Transverse colon (tissue), 4 donors: ENCODE results near the gene ZNF362. TPM values are rescaled to one million over a fixed set of nuclear protein-coding genes. Genes with fewer than 3 reads are reported as not detected.
A peak's percentile ranks its signal among the peaks of the same experiment; 100 is the strongest.

ENCODE experiments used
- DNase-seq: peaks from one replicate; pipeline ENCODE4 v3.0.0-alpha.2; 2019
- H3K27ac ChIP-seq, 4 donors: fragments of 200-600 bp; sonication (generic); 2 replicates each; pipeline ENCODE4 v1.5.1; 2016 to 2018; ENCODE audit warnings: inconsistent platforms in 4 of 4
- H3K27me3 ChIP-seq: fragments of 200-600 bp; sonication (generic); 2 replicates; pipeline ENCODE4 v1.5.1; 2017; ENCODE audit warnings: inconsistent platforms
- H3K36me3 ChIP-seq, 4 donors: fragments of 200-600 bp; sonication (generic); 2 replicates each; pipeline ENCODE4 v1.5.1; 2017 to 2019; ENCODE audit warnings: inconsistent platforms in 4 of 4
- H3K4me1 ChIP-seq, 4 donors: fragments of 200-600 bp; sonication (generic); 2 replicates each; pipeline ENCODE4 v1.5.1; 2017 to 2020; ENCODE audit warnings: inconsistent platforms in 4 of 4
- H3K4me3 ChIP-seq, 4 donors: fragments of 200-600 bp; sonication (generic); 1 replicate in 1 of 4; 2 replicates in 3 of 4; pipeline versions ENCODE4 v1.5.1 to v1.6.1; 2017 to 2019; ENCODE audit warnings: inconsistent platforms in 4 of 4
- H3K9me3 ChIP-seq, 2 donors: fragments of 200-600 bp; sonication (generic); 2 replicates each; pipeline ENCODE4 v1.5.1; 2017 to 2019; ENCODE audit warnings: inconsistent platforms in 2 of 2
- CTCF ChIP-seq, 5 experiments: fragments of 200-600 bp in 3 of 5; fragments of 450-650 bp in 2 of 5; sonication (generic) in 3 of 5; IDR thresholded peaks; 1 replicate in 2 of 5; 2 replicates in 3 of 5; pipeline ENCODE4 v1.5.1; 2016 to 2017; ENCODE audit warnings: antibody characterized with exemption in 5 of 5, inconsistent platforms in 3 of 5, mild to moderate bottlenecking in 2 of 5, moderate library complexity in 1 of 5
- EP300 ChIP-seq: sonication (generic); formaldehyde crosslinking; IDR thresholded peaks from one replicate; pipeline ENCODE4 v1.6.1; 2017; ENCODE audit warnings: antibody characterized with exemption, low read depth
- POLR2A ChIP-seq: fragments of 450-650 bp; IDR thresholded peaks from one replicate; pipeline ENCODE4 v1.6.1; 2016; ENCODE audit warnings: antibody characterized with exemption, mild to moderate bottlenecking, moderate library complexity
- POLR2AphosphoS5 ChIP-seq, 3 donors: sonication (generic); formaldehyde crosslinking; IDR thresholded peaks; one replicate each; pipeline ENCODE4 v1.6.1; 2016; ENCODE audit warnings: antibody characterized with exemption in 3 of 3
- WGBS, 2 donors: methylation state at CpG; one replicate each; pipeline ENCODE4 v1.1.5; 2018; ENCODE audit warnings: low coverage in 1 of 2; 5-methylcytosine and 5-hydroxymethylcytosine counted together
- in situ Hi-C, 4 donors: fragments of 200-750 bp; cut with MboI; loops; one replicate each; pipeline versions ENCODE4 v1.15.0 to v1.15.1; 2017; ENCODE audit warnings: low sequenced_read_pairs in 3 of 4, low pct_ligation_motif_present in 1 of 4, low pct_unique_long_range_greater_than_20kb in 1 of 4
- intact Hi-C: fragments of 100-400 bp; cut with DNase I; formaldehyde crosslinking; loops from one replicate; pipeline ENCODE4 v1.15.1; 2023; ENCODE audit warnings: low total_unique reads
- total RNA-seq, 4 donors: library from RNA; depleted of rRNA; stranded (reverse); fragments of >200 nt; gene quantifications; one replicate each; pipeline ENCODE4 v1.1.0, GENCODE V29; 2016

The ZNF362 gene
- total RNA-seq, 4 donors from 2014 or later, result 7.9 to 121 (median 12.1) TPM

GRCh38 chr1:33343539-33343938 is 87.2 kb downstream of the ZNF362 start:
- H3K4me3 ChIP-seq, result no peak overlapping the region
- H3K27me3 ChIP-seq, result no peaks in the 10 kb centered on the region
- H3K4me1 ChIP-seq, result peaks cover 72 to 100% (median 95%) of the 10 kb centered on the region in 4 donors
- no peaks in the 10 kb centered on the region for H3K9me3 ChIP-seq
- in situ Hi-C loops, result no loop called here
- 77% methylated on average over 5 of the region's 5 CpGs; no CpG with 5 or more reads in 1 of the 2 donors for WGBS, 2 donors
- intact Hi-C loops, result no loop called here
- peak overlapping the region; percentile 95 to 99 (median 98) for H3K27ac ChIP-seq
- H3K36me3 ChIP-seq, result no peaks in the 10 kb centered on the region
- DNase-seq, result no peak
- TF ChIP-seq POLR2AphosphoS5 (IDR thresholded peaks at IDR 0.05), result no peak
- no peak for TF ChIP-seq EP300
- TF ChIP-seq POLR2A, result no peak
- no peak for TF ChIP-seq CTCF (IDR thresholded peaks at IDR 0.05)

- TF ChIP-seq POLR2AphosphoS5 (IDR thresholded peaks at IDR 0.05), result no peak
- H3K36me3 ChIP-seq, result no peaks in the 10 kb centered on the region
- in situ Hi-C loops, result no loop called here
- WGBS, 2 donors, result 29 to 44% methylated on average over 2 of the region's 2 CpGs
- DNase-seq, result no peak
- H3K4me3 ChIP-seq, result no peak overlapping the region
- intact Hi-C loops, result no loop called here
- no peaks in the 10 kb centered on the region for H3K27me3 ChIP-seq
- no peaks in the 10 kb centered on the region for H3K9me3 ChIP-seq
- H3K27ac ChIP-seq, result peak overlapping the region; percentile 95 to 99 (median 98)
- peaks cover 59 to 85% (median 82%) of the 10 kb centered on the region in 4 donors for H3K4me1 ChIP-seq
Observed at GRCh38 chr1:33344896-33345560, 88.7 kb downstream of the ZNF362 start.

- intact Hi-C loops, result no loop called here
- WGBS, 2 donors, result 38 to 48% methylated on average over 3 of the region's 3 CpGs
- in situ Hi-C loops, result no loop called here
- no peak for DNase-seq
- H3K4me3 ChIP-seq, result peak overlapping the region in 2 of 4 donors; percentile 71 to 91
- peaks cover 46 to 76% (median 73%) of the 10 kb centered on the region in 4 donors for H3K4me1 ChIP-seq
- TF ChIP-seq POLR2AphosphoS5 (IDR thresholded peaks at IDR 0.05) (no peak), EP300 (no peak), CTCF (IDR thresholded peaks at IDR 0.05) (no peak), POLR2A (no peak)
- H3K27me3 ChIP-seq, result no peaks in the 10 kb centered on the region
- peak overlapping the region; percentile 95 to 99 (median 98) for H3K27ac ChIP-seq
- H3K9me3 ChIP-seq, result no peaks in the 10 kb centered on the region
- H3K36me3 ChIP-seq, result no peaks in the 10 kb centered on the region
Observed at GRCh38 chr1:33346533-33346926, 90.2 kb downstream of the ZNF362 start.

GRCh38 chr1:33346927-33347649 is 90.8 kb downstream of the ZNF362 start:
- peak overlapping the region in 3 of 4 donors; percentile 71 to 96 (median 91) for H3K4me3 ChIP-seq
- intact Hi-C loops, result no loop called here

More at GRCh38 chr1:33346927-33347649, 90.8 kb downstream of the ZNF362 start:
- H3K4me1 ChIP-seq, result peaks cover 40 to 71% (median 67%) of the 10 kb centered on the region in 4 donors
- peak overlapping the region; percentile 95 to 99 (median 98) for H3K27ac ChIP-seq
- DNase-seq, result peak; percentile 61
- no peaks in the 10 kb centered on the region for H3K9me3 ChIP-seq
- TF ChIP-seq POLR2A (peak; percentile 82), CTCF (IDR thresholded peaks at IDR 0.05) (no peak), EP300 (no peak), POLR2AphosphoS5 (IDR thresholded peaks at IDR 0.05) (peak; percentile 73 to 93 (median 92))
- in situ Hi-C loops, result no loop called here
- 12 to 25% methylated on average over 2 of the region's 2 CpGs for WGBS, 2 donors
- no peaks in the 10 kb centered on the region for H3K36me3 ChIP-seq
- H3K27me3 ChIP-seq, result no peaks in the 10 kb centered on the region
